ENCODE data around the gene TMPRSS7.
A peak's percentile ranks its signal among the peaks of the same experiment; 100 is the strongest.

Gene TMPRSS7

DNA sequence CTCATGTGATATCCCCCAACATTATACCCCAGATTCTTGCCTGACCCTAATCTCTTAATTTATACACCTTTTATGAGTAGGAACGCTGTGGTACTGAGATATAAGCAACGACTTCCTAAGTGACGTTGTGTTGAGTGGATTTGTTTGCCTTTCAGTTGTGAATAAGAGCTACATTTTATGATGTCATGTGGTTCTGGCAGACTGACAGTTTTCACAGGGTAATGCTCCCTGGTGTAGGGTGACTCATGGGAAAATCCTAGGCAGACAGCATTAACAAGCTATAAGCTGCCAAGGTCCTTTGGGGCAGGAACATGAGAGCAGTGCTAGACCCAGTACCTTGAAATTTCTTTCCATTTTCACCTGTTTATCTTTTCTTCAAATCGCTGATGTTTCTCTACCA, 62.8 kb downstream of the TMPRSS7 start:
- FAIRE-seq: no peak
- TF ChIP-seq, protein P1, sequence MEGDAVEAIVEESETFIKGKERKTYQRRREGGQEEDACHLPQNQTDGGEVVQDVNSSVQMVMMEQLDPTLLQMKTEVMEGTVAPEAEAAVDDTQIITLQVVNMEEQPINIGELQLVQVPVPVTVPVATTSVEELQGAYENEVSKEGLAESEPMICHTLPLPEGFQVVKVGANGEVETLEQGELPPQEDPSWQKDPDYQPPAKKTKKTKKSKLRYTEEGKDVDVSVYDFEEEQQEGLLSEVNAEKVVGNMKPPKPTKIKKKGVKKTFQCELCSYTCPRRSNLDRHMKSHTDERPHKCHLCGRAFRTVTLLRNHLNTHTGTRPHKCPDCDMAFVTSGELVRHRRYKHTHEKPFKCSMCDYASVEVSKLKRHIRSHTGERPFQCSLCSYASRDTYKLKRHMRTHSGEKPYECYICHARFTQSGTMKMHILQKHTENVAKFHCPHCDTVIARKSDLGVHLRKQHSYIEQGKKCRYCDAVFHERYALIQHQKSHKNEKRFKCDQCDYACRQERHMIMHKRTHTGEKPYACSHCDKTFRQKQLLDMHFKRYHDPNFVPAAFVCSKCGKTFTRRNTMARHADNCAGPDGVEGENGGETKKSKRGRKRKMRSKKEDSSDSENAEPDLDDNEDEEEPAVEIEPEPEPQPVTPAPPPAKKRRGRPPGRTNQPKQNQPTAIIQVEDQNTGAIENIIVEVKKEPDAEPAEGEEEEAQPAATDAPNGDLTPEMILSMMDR (IDR thresholded peaks at IDR 0.05; ENCODE audit: insufficient read depth, missing control alignments): no peak
- no peak for DNase-seq (ENCODE audit: insufficient read length, low spot score)

DNA sequence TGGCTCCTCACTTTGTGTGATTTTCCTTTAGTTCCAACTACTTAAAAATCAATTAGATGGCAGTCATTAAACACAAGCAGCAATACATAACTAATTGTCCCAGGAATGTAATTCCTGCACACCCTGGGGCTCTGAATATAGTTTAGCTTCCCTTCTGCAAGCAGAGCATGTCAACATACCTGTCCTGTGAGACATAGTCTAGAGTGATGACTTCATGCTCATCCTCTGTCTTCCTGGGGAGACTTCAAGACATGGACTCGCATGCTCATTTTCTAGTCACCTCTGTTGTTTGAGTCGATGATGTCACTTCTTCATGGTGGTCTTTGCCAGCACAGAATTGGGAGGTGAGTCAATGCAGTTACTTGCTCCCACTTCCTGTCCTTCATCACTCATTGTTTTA, 67.4 kb downstream of the TMPRSS7 start:
- FAIRE-seq: no peak
- TF ChIP-seq, protein P1 (IDR thresholded peaks at IDR 0.05; ENCODE audit: insufficient read depth, missing control alignments): no peak
- DNase-seq (ENCODE audit: insufficient read length, low spot score): no peak

DNA sequence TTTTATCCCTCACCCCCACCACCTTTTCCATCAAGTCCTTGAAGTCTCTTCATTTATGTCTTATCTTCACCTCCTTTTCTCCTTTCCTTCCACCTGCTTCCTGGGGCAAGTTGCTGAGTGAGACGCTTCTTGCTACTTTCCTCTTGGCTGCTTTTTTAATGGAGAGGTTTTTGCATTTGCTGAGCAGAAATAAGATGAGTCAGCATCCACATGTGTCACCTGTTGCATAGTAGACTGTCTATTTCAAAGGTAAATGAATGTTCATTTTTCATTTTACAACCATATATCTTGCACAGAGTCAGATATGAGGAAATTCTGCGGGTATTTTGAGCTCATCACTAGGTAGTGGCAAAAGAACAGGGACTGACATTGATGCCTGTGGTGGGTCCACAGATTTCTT, 70.2 kb downstream of the TMPRSS7 start:
- TF ChIP-seq, protein P1 (IDR thresholded peaks at IDR 0.05; ENCODE audit: insufficient read depth, missing control alignments): no peak
- DNase-seq (ENCODE audit: insufficient read length, low spot score) (no peak), FAIRE-seq (no peak)

DNA sequence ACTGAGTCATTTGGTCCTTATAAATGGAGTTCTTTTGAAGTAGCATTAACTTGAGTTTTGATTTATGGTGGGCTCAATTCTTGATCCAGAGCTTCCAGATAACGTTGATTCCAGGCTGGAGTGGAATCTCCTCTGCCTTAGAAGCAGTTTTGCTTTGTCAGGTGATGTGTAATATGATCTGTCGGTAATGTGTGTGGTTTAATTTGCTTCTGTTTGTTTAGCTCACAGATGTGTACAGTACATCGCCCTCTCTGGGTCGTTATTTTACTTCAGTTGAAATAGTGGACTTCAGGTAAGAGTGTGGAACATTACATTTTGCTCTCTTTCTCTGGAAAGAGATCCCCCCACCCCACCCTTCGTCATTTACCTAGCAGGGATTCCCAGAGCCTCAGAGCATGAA, 74.8 kb downstream of the TMPRSS7 start:
- TF ChIP-seq, protein P1 (IDR thresholded peaks at IDR 0.05; ENCODE audit: insufficient read depth, missing control alignments): no peak
- FAIRE-seq: no peak
- DNase-seq (ENCODE audit: insufficient read length, low spot score): no peak

DNA sequence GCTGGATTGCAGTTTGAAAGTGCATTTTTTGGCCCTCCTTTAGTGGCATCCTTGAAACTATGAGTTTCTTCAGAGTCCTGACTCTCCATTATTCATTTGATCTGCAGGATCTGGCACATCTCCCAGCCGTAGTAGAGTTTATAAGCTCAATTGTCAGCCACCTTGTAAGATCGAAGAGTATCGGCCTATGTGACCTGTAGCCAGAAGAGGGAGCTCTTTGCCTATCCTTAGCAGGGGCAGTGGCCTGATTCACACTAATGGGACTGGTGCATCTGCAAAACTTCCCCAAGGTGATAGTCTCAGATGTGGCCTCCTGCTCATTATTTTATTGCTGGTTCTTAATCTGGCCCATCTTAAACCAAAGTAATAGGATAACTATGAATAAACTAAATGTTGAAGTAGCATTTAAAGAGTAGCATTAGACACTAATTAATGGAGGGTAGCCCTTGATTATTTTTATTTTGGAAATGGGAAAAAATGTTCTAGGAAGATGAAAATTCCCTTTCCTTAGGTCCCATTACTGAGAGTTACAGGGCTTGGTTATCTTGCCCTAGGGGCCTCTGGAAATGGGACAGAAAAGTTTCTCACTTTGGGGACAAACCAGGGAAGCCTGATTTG, 77.4 kb downstream of the TMPRSS7 start:
- peak; percentile 28 for DNase-seq (ENCODE audit: insufficient read length, low spot score)
- TF ChIP-seq, protein P1 (IDR thresholded peaks at IDR 0.05; ENCODE audit: insufficient read depth, missing control alignments): peak; percentile 82
- FAIRE-seq: no peak

DNA sequence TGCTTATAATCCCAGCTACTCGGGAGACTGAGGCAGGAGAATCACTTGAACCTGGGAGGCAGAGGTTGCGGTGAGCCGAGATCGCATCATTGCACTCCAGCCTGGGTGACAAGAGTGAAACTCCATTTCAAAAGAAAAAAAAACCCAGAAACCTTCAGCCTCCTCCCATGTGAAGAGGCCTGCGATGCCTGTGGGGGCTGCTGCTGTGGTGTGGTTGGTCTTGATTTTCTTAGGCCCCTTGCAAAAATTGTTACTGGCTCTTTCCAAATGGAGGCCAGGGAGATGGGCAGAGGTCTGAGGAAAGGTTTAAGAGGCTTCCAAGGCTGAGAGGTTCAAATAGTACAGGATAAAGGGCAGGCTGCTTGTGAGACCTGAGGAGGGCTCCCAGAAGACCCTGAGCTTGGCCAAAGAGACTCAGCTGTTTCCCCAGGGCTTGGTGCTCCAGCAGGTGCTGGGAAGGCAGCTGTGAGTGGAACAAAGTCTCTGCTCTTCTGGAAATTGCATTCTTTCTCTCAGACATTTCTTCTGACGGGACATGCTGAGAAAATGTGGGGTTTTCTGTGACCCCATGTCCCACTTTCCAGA, 80.1 kb downstream of the TMPRSS7 start:
- TF ChIP-seq, protein P1 (IDR thresholded peaks at IDR 0.05; ENCODE audit: insufficient read depth, missing control alignments): no peak
- no peak for DNase-seq (ENCODE audit: insufficient read length, low spot score)
- no peak for FAIRE-seq

DNA sequence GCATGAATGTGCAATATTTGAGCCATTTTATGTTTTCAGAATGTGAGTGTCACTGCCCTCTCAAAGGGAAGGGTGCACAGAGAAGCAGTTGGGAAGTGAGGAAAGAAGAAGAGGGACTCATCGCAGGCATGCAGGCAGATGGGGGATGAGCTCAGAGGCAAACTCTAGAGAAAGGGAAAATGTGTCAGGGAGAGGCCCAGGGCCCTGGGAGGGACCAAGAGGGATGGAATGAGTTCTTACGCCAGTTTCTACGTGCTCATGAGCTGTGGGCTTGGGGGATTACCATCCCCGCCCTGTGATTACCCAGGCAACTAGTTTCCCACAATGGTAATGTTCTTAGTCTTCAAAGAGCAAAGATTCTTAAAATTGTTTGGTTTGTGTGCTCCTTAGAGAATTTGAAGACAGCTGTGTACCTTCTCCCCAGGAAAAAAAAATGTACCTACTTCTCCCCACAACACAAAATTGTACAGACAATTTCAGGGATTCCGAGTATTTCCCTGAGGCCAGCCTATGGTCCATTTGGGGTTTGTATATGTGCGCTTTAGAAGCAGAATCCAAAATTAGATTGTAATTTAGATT, 80.7 kb downstream of the TMPRSS7 start:
- DNase-seq (ENCODE audit: insufficient read length, low spot score) (no peak), FAIRE-seq (no peak)
- TF ChIP-seq, protein P1 (IDR thresholded peaks at IDR 0.05; ENCODE audit: insufficient read depth, missing control alignments): no peak
